SK-N-SH (cell line): ENCODE data around the gene USP25.

Experiments used
- CTCF ChIP-seq: fragments of 200-600 bp; sonication (generic); IDR thresholded peaks from 2 replicates; pipeline ENCODE4 v1.6.1; 2017; ENCODE audit warnings: antibody characterized with exemption, mild to moderate bottlenecking, moderate library complexity
- ELF1 ChIP-seq: IDR thresholded peaks from 2 replicates; pipeline ENCODE4 v1.4.0; 2012
- MEF2A ChIP-seq: IDR thresholded peaks from 2 replicates; pipeline ENCODE4 v1.4.0; 2012; ENCODE audit warnings: low read depth, borderline replicate concordance
- RXRA ChIP-seq: IDR thresholded peaks from 2 replicates; pipeline ENCODE4 v1.4.0; 2012; ENCODE audit warnings: low read depth, mild to moderate bottlenecking, borderline replicate concordance
- YY1 ChIP-seq: IDR thresholded peaks from 2 replicates; pipeline ENCODE4 v1.4.0; 2012; ENCODE audit warnings: low read depth, mild to moderate bottlenecking

- TF ChIP-seq RXRA: no peak
- no peak for TF ChIP-seq CTCF
- no peak for TF ChIP-seq ELF1
- TF ChIP-seq MEF2A: no peak
- TF ChIP-seq YY1: no peak
Observed at GRCh38 chr21:15775291-15775690, 45.5 kb downstream of the USP25 start.
